Panc1 (cell line): ENCODE measurements around the gene UST. TPM values are rescaled to one million over a fixed set of nuclear protein-coding genes. Genes with fewer than 3 reads are reported as not detected.
"Not testable (repeated sequence)": the region's sequence is repeated elsewhere in the genome, so short reads cannot be mapped to it uniquely, and the experiment has no call there.

ENCODE experiments used
- ATAC-seq: fragments of 200-7000 bp; cut with Tn5 transposase; 2 replicates; pipeline ENCODE4 v1.9.1; 2020; ENCODE audit warnings: mild to moderate bottlenecking, moderate library complexity
- BruUV-seq: library from RNA; stranded (reverse); fragments of 400-500 nt; replicated peaks from 2 replicates; lab custom pipeline; 2021; lab: Mats Ljungman, UMichigan
- CTCF ChIA-PET: fragments of 300-600 bp; sonication (Branson Sonifier 250); formaldehyde crosslinking; loops from one replicate; lab custom pipeline; 2022; ENCODE audit warnings: antibody characterized with exemption; lab: Charles Lee
- POLR2A ChIA-PET: fragments of 300-600 bp; sonication (Branson Sonifier 250); formaldehyde crosslinking; loops from one replicate; lab custom pipeline; 2022; ENCODE audit warnings: antibody characterized with exemption; lab: Charles Lee
- DNase-seq: peaks from one replicate; pipeline ENCODE4 v3.0.0-alpha.2; 2010; ENCODE audit warnings: low read depth, low spot score
- H3K27ac ChIP-seq: 2 replicates; pipeline ENCODE4 v1.5.1; 2011; ENCODE audit warnings: mild to moderate bottlenecking, low read length, inconsistent platforms
- H3K27me3 ChIP-seq: fragments of 200-500 bp; sonication (Bioruptor generic); 2 replicates; pipeline ENCODE4 v1.6.0; 2014; ENCODE audit warnings: low read length, inconsistent platforms; ENCODE audit not compliant: control insufficient read depth, insufficient read depth
- H3K36me3 ChIP-seq: fragments of 200-500 bp; sonication (Bioruptor generic); 2 replicates; pipeline ENCODE4 v1.5.1; 2014; ENCODE audit warnings: inconsistent platforms, mild to moderate bottlenecking, low read length, moderate library complexity; ENCODE audit not compliant: control insufficient read depth, insufficient read depth
- H3K4me1 ChIP-seq: 2 replicates; pipeline ENCODE4 v1.5.1; 2011; ENCODE audit warnings: inconsistent platforms, mild to moderate bottlenecking, low read length, moderate library complexity; ENCODE audit not compliant: control insufficient read depth, insufficient read depth
- H3K4me3 ChIP-seq, 2 experiments: 2 replicates each; pipeline ENCODE4 v1.5.1; 2011 to 2012; ENCODE audit warnings: low read depth in 2 of 2, low read length in 2 of 2, mild to moderate bottlenecking in 2 of 2, inconsistent platforms in 1 of 2, moderate library complexity in 1 of 2
- H3K9me3 ChIP-seq: fragments of 200-500 bp; sonication (Bioruptor generic); 2 replicates; pipeline ENCODE4 v1.5.1; 2014; ENCODE audit warnings: low read depth, mild to moderate bottlenecking, inconsistent platforms, low read length, moderate library complexity; ENCODE audit not compliant: control insufficient read depth, insufficient read depth
- CTCF ChIP-seq: fragments of 450-650 bp; IDR thresholded peaks from 2 replicates; pipeline ENCODE4 v1.5.1; 2017; ENCODE audit warnings: mild to moderate bottlenecking
- POLR2AphosphoS5 ChIP-seq: IDR thresholded peaks from 2 replicates; pipeline ENCODE4 v1.6.1; 2012; ENCODE audit warnings: mild to moderate bottlenecking, low read depth, low read length, moderate library complexity
- REST ChIP-seq, 2 experiments: IDR thresholded peaks; 2 replicates each; pipeline ENCODE4 v1.6.1; 2011 to 2012; ENCODE audit warnings: low read depth in 2 of 2, control low read depth in 1 of 2, low read length in 1 of 2, mild to moderate bottlenecking in 1 of 2, moderate library complexity in 1 of 2; ENCODE audit not compliant: insufficient read depth in 1 of 2
- SIN3A ChIP-seq: IDR thresholded peaks from 2 replicates; pipeline ENCODE4 v1.6.1; 2012; ENCODE audit warnings: low read depth, mild to moderate bottlenecking, low read length, moderate library complexity, borderline replicate concordance; ENCODE audit not compliant: insufficient read depth
- TCF7L2 ChIP-seq: IDR thresholded peaks from 2 replicates; pipeline ENCODE4 v1.6.1; 2011; ENCODE audit warnings: mild to moderate bottlenecking, low read depth, low read length, inconsistent platforms
- in situ Hi-C: cut with HindIII; loops from 2 replicates; pipeline ENCODE4 v1.10.0; 2016; ENCODE audit warnings: low sequenced_read_pairs, low pct_unique_long_range_greater_than_20kb
- intact Hi-C: fragments of 100-400 bp; cut with micrococcal nuclease; formaldehyde crosslinking; loops from one replicate; pipeline ENCODE4 v1.10.0; 2022; ENCODE audit not compliant: unreplicated experiment
- total RNA-seq: library from RNA; stranded (reverse); gene quantifications from one replicate; pipeline ENCODE4 v1.2.1, GENCODE V29; 2021; ENCODE audit not compliant: unreplicated experiment

UST gene
- total RNA-seq, 1 experiment from 2014 or later: 0.15 TPM

- POLR2A ChIA-PET: no interaction called here
- no TSS peak for BruUV-seq
Measured at GRCh38 chr6:148761527-148762011, 14.7 kb downstream of the UST start.

GRCh38 chr6:148762231-148762630 lies 15.4 kb downstream of the UST start:
- ATAC-seq (no peak), DNase-seq (no peak)
- Histone ChIP-seq H3K4me3 (no peak overlapping the region), H3K27me3 (no peaks in the 10 kb centered on the region), H3K4me1 (no peaks in the 10 kb centered on the region), H3K9me3 (no peaks in the 10 kb centered on the region), H3K36me3 (no peaks in the 10 kb centered on the region), H3K27ac (no peak overlapping the region)
- BruUV-seq: no TSS peak
- TF ChIP-seq REST (IDR thresholded peaks at IDR 0.05; ENCODE audit: insufficient read depth in 1 of 2, low read depth in 2 of 2, low read length in 1 of 2): no peak
- TF ChIP-seq SIN3A: no peak
- no peak for TF ChIP-seq POLR2AphosphoS5
- TF ChIP-seq CTCF: no peak
- in situ Hi-C loops: no loop called here
- intact Hi-C loops: no loop called here
- ChIA-PET POLR2A (no interaction called here), CTCF (no interaction called here)

More at GRCh38 chr6:148761527-148762011, 14.7 kb downstream of the UST start:
- ATAC-seq (no peak), DNase-seq (no peak)
- no peak overlapping the region for H3K4me3 ChIP-seq
- H3K36me3 ChIP-seq: no peaks in the 10 kb centered on the region
- CTCF ChIA-PET: no interaction called here
- H3K9me3 ChIP-seq: no peaks in the 10 kb centered on the region
- in situ Hi-C loops (no loop called here), intact Hi-C loops (no loop called here)
- TF ChIP-seq REST (IDR thresholded peaks at IDR 0.05; ENCODE audit: insufficient read depth in 1 of 2, low read depth in 2 of 2, low read length in 1 of 2) (no peak), TCF7L2 (no peak), POLR2AphosphoS5 (no peak), SIN3A (no peak), CTCF (no peak)
- no peaks in the 10 kb centered on the region for H3K4me1 ChIP-seq
- no peak overlapping the region for H3K27ac ChIP-seq
- no peaks in the 10 kb centered on the region for H3K27me3 ChIP-seq

DNA sequence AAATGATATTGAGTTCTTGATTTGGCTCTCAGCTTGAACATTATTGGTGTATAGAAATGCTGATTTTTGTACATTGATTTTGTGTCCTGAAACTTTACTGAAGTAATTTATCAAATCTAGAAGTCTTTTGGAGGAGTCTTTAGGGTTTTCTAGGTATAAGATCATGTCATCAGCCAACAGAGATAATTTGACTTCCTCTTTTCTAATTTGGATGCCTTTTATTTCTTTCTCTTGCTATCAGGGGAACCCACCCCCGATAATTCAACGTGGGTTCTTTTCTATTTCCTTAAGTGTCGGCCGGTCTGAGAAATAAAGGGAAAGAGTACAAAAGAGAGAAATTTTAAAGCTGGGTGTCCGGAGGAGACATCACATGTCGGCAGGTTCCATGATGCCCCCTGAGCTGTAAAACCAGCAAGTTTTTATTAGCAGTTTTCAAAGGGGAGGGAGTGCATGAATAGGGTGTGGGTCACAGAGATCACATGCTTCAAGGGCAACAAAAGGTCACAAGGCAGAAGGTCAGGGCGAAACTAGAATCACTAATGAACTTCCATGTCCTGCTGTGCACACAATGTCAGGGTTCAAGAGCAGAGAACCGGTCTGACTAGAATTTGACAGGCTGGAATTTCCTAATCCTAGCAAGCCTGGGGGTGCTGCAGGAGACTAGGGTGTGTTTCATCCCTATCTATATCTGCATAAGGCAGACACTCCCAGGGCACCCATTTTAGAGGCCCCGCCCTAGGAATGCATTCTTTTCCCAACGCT lies 17.6 kb downstream of the UST start:
- ATAC-seq, H3K9me3 ChIP-seq, intact Hi-C loops, H3K27ac ChIP-seq, H3K36me3 ChIP-seq, DNase-seq, in situ Hi-C loops, H3K4me3 ChIP-seq, H3K27me3 ChIP-seq, CTCF ChIA-PET, H3K4me1 ChIP-seq, BruUV-seq, POLR2A ChIA-PET: not testable (repeated sequence)
